Measurements from ENCODE around the gene TNK1. TPM values are rescaled to one million over a fixed set of nuclear protein-coding genes. Genes with fewer than 3 reads are reported as not detected.

TNK1 gene
- total RNA-seq, 4 donors from 2014 or later = 13.0 to 25.4 (median 19.7) TPM

DNA sequence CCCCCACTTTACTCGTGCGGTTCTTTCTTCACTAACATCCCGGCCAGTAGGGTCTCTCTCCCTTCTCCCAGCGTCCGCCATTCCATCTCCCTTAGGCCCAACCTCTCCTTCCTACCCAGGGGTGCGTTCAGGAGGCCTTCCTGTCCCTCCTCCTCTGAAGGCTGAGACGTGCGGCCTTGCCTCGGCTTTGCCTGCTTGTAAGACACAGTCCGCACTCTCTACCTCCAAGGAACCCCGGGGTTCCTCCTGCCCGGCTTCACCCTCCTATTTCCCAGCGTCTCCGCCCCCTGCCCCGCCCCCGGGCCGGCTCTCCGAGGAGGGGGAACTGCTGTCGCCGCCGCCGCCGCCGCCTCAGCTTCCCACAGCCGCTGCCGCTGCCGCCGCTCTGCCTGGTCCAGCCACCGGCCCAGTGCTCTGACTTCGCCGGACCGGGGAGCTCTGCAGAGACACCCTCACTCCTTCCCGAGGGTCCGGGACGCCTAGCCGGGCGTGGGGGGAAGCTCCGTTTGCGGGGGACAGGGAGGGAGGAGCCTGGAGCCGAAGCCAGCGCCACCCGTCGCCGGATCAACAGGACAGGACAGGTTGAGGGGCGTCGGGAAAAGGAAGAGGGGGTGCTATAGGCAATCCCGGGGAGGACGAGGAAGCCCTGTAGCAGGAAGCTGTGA is 57.2 kb downstream of the TNK1 start:
- intact Hi-C loops (cut with DNase I; ENCODE audit: low total_unique reads) = loop anchor here (10.0 kb wide), 1 partner anchor 127 kb away; the partner anchor contains the start of gene SENP3
- DNase-seq (ENCODE audit: low spot score in 2 of 2) = peak in 1 of 2 donors; percentile 72
- H3K4me3 ChIP-seq (ENCODE audit: low read depth, poor library complexity, severe bottlenecking) = peak overlapping the region; percentile 22
- 4 to 12% methylated on average over 36 to 48 of the region's 48 CpGs for WGBS, 2 donors
- TF ChIP-seq POLR2A (IDR thresholded peaks at IDR 0.05) = no peak
- TF ChIP-seq CTCF (IDR thresholded peaks at IDR 0.05) = no peak

DNA sequence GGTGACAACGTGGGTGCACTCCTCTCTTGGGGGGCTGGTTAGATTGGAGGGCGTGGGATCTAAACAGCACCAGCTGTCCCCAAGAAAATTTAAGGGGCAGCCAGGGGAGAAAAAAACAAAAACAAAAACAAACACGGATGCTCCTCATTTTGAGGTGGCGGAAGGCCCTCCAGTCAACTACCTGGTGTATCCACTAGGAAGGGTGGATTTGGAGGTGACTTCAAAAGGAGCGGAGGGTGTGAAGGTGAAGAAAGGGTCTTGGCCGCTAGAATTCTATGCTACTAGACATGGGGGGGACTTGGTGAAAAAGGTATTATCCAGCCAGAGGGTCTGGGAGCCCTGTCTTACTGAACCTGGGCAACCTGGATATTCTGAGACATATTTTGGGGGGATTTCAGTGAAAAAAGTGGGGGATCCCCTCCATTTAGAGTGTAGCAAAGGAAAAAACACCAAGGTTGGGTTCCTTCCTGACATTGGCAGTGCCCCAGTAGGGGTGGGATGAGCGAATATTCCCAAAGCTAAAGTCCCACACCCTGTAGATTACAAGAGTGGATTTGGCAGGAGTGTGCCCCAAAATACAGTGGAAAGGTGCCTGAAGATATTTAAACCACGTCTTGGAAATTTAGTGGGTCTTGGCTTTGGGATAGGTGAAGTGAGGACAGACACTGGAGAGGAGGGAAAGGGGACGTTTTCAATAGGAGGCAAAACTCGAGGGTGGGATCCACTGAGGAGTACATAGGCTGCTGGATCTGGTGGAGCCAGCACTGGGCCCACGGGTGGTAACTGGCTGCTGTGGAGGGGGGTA is 58.0 kb downstream of the TNK1 start:
- DNase-seq (ENCODE audit: low spot score in 2 of 2) = no peak
- no peak overlapping the region for H3K4me3 ChIP-seq (ENCODE audit: low read depth, poor library complexity, severe bottlenecking)
- 28 to 35% methylated on average over 11 of the region's 11 CpGs for WGBS, 2 donors
- intact Hi-C loops (cut with DNase I; ENCODE audit: low total_unique reads) = loop anchor here (10.0 kb wide), 1 partner anchor 126 kb away; the partner anchor contains the start of gene SENP3
- TF ChIP-seq CTCF (IDR thresholded peaks at IDR 0.05) = no peak
- no peak for TF ChIP-seq POLR2A (IDR thresholded peaks at IDR 0.05)

Other genes with a start within 250 kb of the TNK1 start
- 1 to 10 TPM; 1.3 to 6.6 (median 4.2) TPM for gene ASGR1, start 201.7 kb upstream of the TNK1 start, total RNA-seq
- gene DLG4, start 161.3 kb upstream of the TNK1 start, total RNA-seq = 1 to 10 TPM; 2.7 to 7.7 (median 4.7) TPM
- gene ACADVL, start 161.2 kb upstream of the TNK1 start, total RNA-seq = 1,000 to 10,000 TPM in 1 of 4 donors, 100 to 1,000 TPM in 3; 703 to 1,179 (median 863) TPM
- gene DVL2, start 146.6 kb upstream of the TNK1 start, total RNA-seq = 10 to 100 TPM; 51.7 to 87.5 (median 67.8) TPM
- gene PHF23, start 141.6 kb upstream of the TNK1 start, total RNA-seq = 10 to 100 TPM; 23.4 to 32.5 (median 27.9) TPM
- gene GABARAP, start 138.6 kb upstream of the TNK1 start, total RNA-seq = 100 to 1,000 TPM; 253 to 667 (median 538) TPM
- 10 to 100 TPM; 55.3 to 79.2 (median 70.4) TPM for gene CTDNEP1, start 129.4 kb upstream of the TNK1 start, total RNA-seq
- gene ELP5, start 128.9 kb upstream of the TNK1 start, total RNA-seq = 10 to 100 TPM; 10.8 to 20.6 (median 17.1) TPM
- 10 to 100 TPM in 3 of 4 donors, 1 to 10 TPM in 1; 6.7 to 25.6 (median 14.4) TPM for gene CLDN7, start 118.6 kb upstream of the TNK1 start, total RNA-seq
- 10 to 100 TPM in 2 of 4 donors, 1 to 10 TPM in 2; 4.3 to 13.6 (median 8.4) TPM for gene SLC2A4, start 99.4 kb upstream of the TNK1 start, total RNA-seq
- gene YBX2, start 86.5 kb upstream of the TNK1 start, total RNA-seq = 1 to 10 TPM in 3 of 4 donors, under 1 TPM in 1; 0.17 to 8.0 (median 2.4) TPM
- gene EIF5A, start 73.5 kb upstream of the TNK1 start, total RNA-seq = 100 to 1,000 TPM; 203 to 261 (median 221) TPM
- 10 to 100 TPM; 48.8 to 93.6 (median 79.3) TPM for gene GPS2, start 65.7 kb upstream of the TNK1 start, total RNA-seq
- gene NEURL4, start 51.8 kb upstream of the TNK1 start, total RNA-seq = 10 to 100 TPM; 13.3 to 44.8 (median 22.3) TPM
- gene ACAP1, start 44.6 kb upstream of the TNK1 start, total RNA-seq = 1 to 10 TPM; 2.9 to 5.6 (median 3.8) TPM
- gene KCTD11, start 28.9 kb upstream of the TNK1 start, total RNA-seq = 10 to 100 TPM; 30.3 to 65.4 (median 42.8) TPM
- not detected for gene TMEM95, start 25.9 kb upstream of the TNK1 start, total RNA-seq
- gene PLSCR3, start 13.4 kb downstream of the TNK1 start, total RNA-seq = 10 to 100 TPM; 21.6 to 38.1 (median 24.5) TPM
- 10 to 100 TPM; 56.1 to 90.8 (median 65.5) TPM for gene TMEM256, start 23.0 kb downstream of the TNK1 start, total RNA-seq
- gene NLGN2, start 26.8 kb downstream of the TNK1 start, total RNA-seq = 1 to 10 TPM; 5.5 to 9.6 (median 6.4) TPM
- not detected for gene SPEM1, start 39.2 kb downstream of the TNK1 start, total RNA-seq
- not detected for gene SPEM2, start 44.5 kb downstream of the TNK1 start, total RNA-seq
- not detected for gene SPEM3, start 47.8 kb downstream of the TNK1 start, total RNA-seq
- gene TMEM102, start 54.3 kb downstream of the TNK1 start, total RNA-seq = 10 to 100 TPM; 15.5 to 23.2 (median 22.1) TPM
- 10 to 100 TPM; 12.5 to 15.0 (median 13.9) TPM for gene FGF11, start 58.4 kb downstream of the TNK1 start, total RNA-seq
- 10 to 100 TPM in 3 of 4 donors, 1 to 10 TPM in 1; 7.8 to 16.0 (median 13.6) TPM for gene CHRNB1, start 64.0 kb downstream of the TNK1 start, total RNA-seq
- gene ZBTB4, start 98.5 kb downstream of the TNK1 start, total RNA-seq = 10 to 100 TPM; 40.4 to 52.3 (median 47.7) TPM
- gene SLC35G6, start 100.4 kb downstream of the TNK1 start, total RNA-seq = not detected
- 100 to 1,000 TPM in 3 of 4 donors, 10 to 100 TPM in 1; 93.9 to 120 (median 110) TPM for gene POLR2A, start 103.3 kb downstream of the TNK1 start, total RNA-seq
- 10 to 100 TPM in 3 of 4 donors, 1 to 10 TPM in 1; 9.9 to 31.7 (median 20.9) TPM for gene TNFSF12, start 168.0 kb downstream of the TNK1 start, total RNA-seq
- 10 to 100 TPM in 3 of 4 donors, 1 to 10 TPM in 1; 7.6 to 30.6 (median 17.6) TPM for gene TNFSF13, start 177.7 kb downstream of the TNK1 start, total RNA-seq
- gene SENP3, start 180.8 kb downstream of the TNK1 start, total RNA-seq = 10 to 100 TPM; 39.5 to 53.0 (median 48.7) TPM
- 10 to 100 TPM; 14.2 to 26.9 (median 16.2) TPM for gene CD68, start 198.5 kb downstream of the TNK1 start, total RNA-seq
- 10 to 100 TPM; 30.4 to 97.7 (median 74.4) TPM for gene MPDU1, start 202.8 kb downstream of the TNK1 start, total RNA-seq
- gene SOX15, start 209.0 kb downstream of the TNK1 start, total RNA-seq = 100 to 1,000 TPM in 1 of 4 donors, 10 to 100 TPM in 3; 61.9 to 106 (median 77.8) TPM
- gene FXR2, start 233.8 kb downstream of the TNK1 start, total RNA-seq = 10 to 100 TPM; 32.1 to 35.7 (median 33.9) TPM
- gene SAT2, start 246.7 kb downstream of the TNK1 start, total RNA-seq = 10 to 100 TPM; 32.7 to 50.5 (median 43.0) TPM
- gene SHBG, start 249.0 kb downstream of the TNK1 start, total RNA-seq = not detected